NCI-H446 treated with DMSO at 0.1 percent for 48 hours (cell line): ENCODE results near the gene MSL1.

Experiments used
- DNase-seq: peaks from one replicate; lab custom pipeline; 2025; lab: John Stamatoyannopoulos, UW

MSL1 gene

DNA sequence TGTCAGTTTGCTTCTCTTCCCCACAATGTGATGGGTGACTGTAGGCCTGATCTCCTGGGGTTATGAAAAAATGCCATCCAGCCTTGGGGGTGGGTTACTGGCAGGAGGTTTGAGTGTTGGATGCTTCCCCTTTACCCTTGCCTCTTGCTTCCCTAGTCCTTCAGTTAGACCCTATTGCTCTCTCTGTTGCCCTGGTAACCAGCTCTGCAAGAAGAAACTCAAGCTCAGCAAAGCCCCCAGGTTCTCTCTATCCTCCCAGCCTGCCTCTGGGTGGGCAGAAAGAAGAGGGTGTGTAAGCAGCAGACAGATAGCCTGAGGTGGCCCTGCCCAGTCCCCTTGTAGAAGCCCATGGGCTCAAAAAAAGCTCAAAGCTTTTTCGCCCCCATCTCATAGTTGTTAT, 52.7 kb downstream of the MSL1 start:
- DNase-seq = no peak

DNA sequence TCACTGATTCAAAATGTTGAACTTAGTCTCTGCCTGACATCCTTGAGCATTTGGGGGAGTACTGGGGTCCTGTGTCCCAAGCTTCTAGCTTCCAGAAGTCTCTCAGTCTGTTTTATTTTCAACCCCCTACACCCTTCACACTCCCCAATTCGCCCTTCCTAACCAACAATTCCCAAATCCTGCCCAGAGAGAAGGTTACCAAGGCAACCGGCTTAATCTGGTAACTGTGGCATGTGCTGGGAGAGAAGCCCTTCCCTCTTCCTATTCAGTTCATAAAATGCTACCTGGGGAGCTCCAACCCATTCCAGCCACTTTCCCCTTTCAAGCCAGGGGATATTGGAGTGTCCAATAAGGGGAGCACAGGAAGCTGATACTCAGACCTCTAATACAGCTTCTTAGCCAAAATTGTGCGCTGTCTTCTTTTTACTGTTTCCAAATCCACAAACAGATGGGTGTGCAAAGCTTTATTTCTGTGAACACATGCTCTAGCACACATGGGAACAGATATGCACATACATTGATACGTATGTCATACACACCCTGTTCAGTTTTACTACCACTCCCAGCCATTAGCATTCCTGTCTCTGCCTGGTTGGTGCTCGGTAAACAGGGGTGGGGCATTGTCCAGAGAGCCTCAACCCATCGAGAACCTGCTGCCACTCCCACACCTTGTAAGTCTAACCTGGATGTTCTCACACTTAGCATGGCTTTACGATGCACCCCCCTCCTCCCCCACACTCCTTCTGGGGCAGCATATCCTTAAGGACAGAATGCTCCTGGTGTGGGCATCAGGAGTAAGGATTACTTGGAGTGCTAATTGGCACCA, 54.4 kb downstream of the MSL1 start:
- DNase-seq = no peak

DNA sequence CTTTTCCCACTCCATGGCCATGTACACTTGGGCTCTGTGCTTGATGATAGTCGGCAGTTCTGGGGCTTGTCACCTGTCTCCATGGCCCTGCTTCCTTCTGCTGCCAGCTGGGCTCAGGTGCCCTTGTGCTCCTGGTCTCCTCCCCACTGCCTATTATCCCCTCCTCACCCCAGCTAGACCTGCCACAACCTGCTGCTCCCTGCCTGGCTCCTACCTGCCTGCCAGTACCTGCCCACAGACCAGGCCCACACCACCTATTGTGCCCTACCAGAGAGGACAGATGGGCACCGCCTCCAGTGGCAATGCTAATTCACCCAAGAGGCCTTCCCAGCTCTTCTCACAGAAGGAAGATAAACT, 55.0 kb downstream of the MSL1 start:
- DNase-seq = no peak

DNA sequence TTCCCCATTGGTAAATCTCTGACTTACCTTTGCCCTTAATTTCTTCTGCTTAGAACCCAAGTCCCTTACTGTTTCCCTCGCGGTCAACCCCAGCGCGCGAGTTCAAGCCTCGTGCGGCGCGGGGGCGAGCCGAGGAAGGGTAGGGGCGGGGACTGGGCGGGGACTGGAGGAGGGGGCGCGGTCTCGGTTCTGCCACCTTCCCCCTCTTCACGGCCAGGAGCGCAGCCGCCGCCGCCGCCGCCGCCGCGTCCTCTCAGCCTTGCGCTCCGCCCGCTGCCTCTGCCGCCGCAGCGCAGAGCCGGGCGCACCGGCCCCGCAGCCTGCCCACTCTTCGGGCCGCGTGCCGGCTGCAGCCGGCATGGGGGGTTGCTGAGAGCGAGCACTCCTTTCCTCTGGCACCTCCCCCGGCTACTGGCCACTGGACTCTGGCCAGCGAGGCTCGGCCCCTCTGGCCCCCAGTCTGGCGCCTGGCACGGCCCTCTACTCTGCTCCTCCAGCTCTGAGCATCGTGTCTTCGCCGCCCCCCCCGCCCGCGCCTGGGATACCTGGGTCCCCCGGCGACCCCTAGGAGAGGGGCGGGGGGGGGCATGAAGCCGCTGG, 55.6 kb downstream of the MSL1 start, which contains the start of gene RAPGEFL1:
Gene RAPGEFL1, plus strand, starts transcription at position 196 of the 600 bp plus-strand sequence. Its CDS starts 392 bp downstream, at position 588.
- no peak for DNase-seq

DNA sequence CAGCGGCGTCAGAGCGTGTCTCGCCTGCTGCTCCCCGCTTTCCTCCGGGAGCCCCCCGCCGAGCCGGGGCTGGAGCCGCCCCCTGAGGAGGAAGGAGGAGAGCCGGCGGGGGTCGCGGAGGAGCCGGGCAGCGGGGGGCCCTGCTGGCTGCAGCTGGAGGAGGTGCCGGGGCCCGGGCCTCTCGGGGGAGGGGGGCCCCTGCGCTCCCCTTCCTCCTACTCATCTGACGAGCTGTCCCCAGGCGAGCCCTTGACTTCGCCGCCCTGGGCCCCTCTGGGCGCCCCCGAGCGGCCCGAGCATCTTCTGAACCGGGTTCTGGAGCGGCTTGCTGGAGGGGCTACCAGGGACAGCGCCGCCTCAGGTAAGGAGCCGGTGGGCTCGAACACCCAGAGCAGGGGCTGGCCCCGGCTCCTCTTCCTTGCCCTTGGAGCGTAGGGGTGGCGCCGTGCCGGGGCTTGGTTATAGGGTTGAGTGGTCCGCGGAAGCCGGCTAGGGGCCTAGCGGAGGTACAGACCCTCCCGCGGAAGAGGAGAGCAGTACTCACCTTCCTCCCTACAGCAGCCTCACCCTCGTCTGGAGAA, 56.3 kb downstream of the MSL1 start:
- no peak for DNase-seq

DNA sequence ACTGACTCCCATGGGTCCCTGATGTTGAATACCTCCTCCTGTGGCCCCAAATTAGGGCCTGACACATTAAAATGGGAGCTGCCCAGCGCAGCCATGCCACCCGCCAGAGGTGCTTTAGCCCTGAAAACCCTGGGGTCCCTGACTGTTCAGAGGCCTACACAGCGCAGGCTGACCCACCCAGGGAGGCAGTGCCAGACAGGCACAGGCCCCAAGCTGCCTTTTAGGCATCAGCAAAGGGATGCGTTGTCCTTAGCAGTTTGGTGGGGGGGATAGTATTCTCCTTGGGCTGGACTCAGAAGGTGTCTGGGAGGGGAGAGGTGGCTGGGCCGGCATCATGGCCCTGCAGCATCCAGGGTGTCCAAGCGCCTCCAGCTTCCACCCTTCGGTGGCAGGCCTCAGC, 56.9 kb downstream of the MSL1 start:
- DNase-seq = no peak

DNA sequence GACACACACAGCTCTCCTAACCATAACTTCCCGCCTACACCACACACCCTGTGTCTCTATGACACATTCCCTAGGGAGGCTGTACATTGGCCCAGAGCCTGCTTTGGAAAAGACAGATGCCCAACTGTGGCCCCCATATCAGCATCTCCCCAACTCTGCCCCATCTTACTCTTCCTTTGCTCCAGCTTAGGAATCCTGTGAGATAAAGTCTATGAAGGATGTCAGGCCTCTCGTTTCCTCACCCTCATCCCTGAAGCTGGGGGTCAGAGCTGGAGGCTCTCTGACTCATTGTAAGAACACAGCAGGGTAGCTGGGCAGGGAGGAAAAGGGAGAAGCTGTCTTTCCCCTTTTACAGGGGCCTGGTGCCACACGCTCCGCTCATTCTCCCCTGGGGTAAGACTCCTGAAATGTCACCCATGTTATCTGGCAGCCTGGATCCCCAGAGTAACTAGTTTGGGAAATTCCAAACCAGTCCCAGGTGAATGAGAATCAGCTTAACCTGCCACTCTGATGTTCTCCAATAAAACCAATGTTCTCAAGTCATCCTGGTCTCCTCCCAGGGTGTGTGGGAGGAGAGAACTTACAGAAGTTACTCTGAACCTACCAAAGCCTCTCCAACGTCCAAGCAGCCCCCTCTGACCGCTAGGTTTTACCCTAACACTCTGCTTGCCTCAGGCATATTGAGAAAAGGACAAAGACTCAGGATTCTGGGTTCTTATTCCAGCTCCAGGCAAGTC, 58.3 kb downstream of the MSL1 start:
- DNase-seq = no peak

DNA sequence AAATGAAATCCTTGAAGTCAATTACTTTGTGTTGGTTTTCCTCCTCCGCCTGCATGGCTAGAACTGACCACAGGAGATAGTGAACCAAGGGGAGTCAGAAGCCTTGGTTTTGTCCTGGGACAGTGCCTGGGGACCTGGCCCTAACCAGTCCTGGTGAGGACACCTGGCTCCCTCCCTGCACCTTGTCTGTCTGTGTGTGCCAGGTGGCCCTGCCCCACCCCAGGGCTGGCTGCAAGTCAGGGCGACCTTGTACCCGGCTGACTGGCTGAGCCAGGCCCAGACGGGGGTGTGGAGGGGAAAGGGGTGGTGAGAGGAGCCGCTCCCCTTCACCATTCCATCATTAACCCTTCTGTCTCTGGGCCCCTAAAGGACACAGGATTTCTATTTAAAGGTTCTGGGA, 58.9 kb downstream of the MSL1 start:
- DNase-seq = no peak

DNA sequence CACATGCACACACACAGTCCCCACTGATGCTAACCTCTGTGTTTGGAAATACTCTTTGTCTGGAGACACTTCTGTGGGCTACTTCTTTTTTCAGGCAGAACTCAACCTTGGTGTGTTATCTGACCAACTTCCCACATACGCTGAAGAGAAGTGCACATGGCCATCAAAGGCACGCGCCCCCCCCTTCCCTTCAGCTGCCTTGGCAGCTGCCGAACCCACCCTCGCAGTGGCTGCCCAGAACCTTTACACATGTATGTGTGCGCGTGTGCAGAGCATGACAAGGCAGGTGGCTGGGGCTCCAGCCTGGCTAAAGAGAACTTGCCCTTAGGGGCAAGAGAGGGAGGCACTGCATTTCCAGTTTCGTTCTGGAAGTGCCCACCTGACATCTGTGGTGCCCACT, 59.4 kb downstream of the MSL1 start:
- DNase-seq = no peak

DNA sequence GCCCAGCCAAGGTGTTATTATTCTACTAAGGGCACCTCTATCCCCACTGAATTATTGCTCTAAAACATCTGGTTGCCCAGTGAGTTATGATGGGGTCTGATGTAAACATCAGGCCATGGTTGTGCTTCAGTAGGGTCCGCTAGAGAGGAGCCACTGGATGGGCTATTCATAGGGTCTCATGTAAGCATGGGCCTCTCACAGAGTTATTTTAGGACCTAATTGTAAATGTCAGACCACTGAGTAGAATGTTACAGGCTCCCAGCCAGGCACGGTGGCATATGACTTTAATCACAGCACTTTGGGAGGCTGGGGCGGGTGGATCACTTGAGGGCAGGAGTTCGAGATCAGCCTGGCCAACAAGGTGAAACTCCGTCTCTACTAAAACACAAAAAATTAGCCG, 60.8 kb downstream of the MSL1 start:
- no peak for DNase-seq
